ENCODE data around the gene CRYGB.
"Not testable (repeated sequence)": the region's sequence is repeated elsewhere in the genome, so short reads cannot be mapped to it uniquely, and the experiment has no call there.

Gene CRYGB

DNA sequence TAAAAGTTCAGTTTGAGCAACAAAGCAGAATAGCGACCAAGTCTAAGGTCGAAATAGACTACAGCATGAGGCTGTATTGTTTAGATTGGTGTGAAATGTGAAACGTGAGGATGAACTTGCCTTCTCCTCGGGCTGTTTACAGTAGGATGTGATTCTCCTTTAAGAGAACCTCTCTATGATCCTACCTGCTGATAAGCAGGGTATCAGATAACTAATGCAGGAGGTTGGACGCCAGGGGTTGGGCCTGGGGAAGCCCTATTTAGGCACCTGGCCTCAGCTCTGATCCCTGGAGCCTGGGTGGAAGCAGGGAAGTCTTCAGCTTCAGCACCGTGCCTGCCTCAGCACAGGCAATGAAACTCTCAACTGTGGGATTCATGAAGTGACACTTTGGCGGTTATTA is 33.0 kb downstream of the CRYGB start:
- DNase-seq (ENCODE audit: low read depth), result no peak
- no peak overlapping the region for H3K4me3 ChIP-seq (ENCODE audit: low read depth, low read length)
- TF ChIP-seq, protein P1, sequence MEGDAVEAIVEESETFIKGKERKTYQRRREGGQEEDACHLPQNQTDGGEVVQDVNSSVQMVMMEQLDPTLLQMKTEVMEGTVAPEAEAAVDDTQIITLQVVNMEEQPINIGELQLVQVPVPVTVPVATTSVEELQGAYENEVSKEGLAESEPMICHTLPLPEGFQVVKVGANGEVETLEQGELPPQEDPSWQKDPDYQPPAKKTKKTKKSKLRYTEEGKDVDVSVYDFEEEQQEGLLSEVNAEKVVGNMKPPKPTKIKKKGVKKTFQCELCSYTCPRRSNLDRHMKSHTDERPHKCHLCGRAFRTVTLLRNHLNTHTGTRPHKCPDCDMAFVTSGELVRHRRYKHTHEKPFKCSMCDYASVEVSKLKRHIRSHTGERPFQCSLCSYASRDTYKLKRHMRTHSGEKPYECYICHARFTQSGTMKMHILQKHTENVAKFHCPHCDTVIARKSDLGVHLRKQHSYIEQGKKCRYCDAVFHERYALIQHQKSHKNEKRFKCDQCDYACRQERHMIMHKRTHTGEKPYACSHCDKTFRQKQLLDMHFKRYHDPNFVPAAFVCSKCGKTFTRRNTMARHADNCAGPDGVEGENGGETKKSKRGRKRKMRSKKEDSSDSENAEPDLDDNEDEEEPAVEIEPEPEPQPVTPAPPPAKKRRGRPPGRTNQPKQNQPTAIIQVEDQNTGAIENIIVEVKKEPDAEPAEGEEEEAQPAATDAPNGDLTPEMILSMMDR (IDR thresholded peaks at IDR 0.05; ENCODE audit: insufficient read depth, low read depth, low read length, missing control alignments), result no peak

DNA sequence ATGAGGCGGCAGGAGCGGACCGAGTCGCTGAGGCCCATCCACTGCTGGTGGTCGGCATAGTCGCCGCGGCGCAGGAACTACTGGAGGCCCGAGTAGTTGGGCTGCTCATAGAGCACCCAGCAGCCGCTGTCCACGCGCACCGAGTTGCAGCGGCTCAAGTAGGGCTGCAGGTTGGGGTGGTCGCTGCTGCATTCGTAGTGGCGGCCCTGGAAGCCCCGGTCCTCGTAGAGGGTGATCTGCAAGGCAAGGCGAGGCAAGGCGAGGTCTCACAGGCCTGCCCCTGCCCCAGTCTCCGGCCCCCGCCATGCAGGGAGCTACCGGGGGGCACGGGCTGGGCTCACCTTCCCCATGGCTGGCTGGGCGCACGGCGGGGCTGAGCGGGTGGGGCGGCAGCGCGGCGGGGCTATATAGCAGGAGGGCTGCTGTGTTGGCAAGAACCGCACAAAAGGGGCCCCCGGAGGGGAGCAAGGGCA is 33.6 kb downstream of the CRYGB start:
- DNase-seq (ENCODE audit: low read depth); H3K4me3 ChIP-seq (ENCODE audit: low read depth, low read length): not testable (repeated sequence)

- TF ChIP-seq, protein P1 (IDR thresholded peaks at IDR 0.05; ENCODE audit: insufficient read depth, low read depth, low read length, missing control alignments), result no peak
- no peak for DNase-seq (ENCODE audit: low read depth)
- no peak overlapping the region for H3K4me3 ChIP-seq (ENCODE audit: low read depth, low read length)
These were observed 42.3 kb downstream of the CRYGB start for GRCh38 chr2:208103616-208104015.

GRCh38 chr2:208101716-208102631 is 44.0 kb downstream of the CRYGB start:
- DNase-seq (ENCODE audit: low read depth), result no peak
- TF ChIP-seq, protein P1 (IDR thresholded peaks at IDR 0.05; ENCODE audit: insufficient read depth, low read depth, low read length, missing control alignments), result no peak
- H3K4me3 ChIP-seq (ENCODE audit: low read depth, low read length), result no peak overlapping the region

DNA sequence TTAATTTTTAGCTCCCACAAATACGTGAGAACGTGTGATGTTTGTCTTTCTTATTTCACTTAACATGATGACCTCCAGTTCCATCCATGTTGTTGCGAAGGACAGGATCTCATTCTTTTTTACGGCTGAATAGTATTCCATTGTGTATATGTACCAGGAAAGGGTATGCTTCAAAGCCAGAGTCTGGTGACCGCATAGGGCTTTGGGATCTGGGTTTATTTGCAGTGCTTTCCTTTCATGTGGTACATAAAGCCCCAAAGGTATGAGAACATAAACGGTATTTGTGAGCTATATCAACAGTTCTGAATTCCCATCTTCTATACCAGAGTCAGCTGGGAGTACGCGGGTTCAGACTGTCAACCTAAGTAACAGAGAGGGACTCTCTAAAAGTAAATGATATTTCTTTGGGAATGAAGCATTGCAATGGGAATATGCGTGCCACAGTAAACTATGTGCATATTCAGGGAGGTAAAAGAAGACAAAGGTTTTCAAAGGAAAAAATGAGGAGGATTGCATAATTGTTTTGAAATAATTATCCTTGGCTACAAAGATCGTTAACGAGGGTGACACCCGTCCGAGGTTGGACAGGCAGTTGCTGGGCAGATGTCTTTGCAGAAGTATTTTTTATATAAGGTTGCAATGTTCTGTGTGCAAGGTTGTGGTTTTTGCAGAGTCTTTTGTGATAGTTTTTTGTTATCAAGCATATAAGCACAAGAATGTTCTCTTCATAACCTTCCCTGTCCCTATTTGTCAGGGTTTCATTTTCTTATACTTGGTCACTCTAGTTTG is 46.1 kb downstream of the CRYGB start:
- TF ChIP-seq, protein P1 (IDR thresholded peaks at IDR 0.05; ENCODE audit: insufficient read depth, low read depth, low read length, missing control alignments), result no peak
- no peak overlapping the region for H3K4me3 ChIP-seq (ENCODE audit: low read depth, low read length)
- DNase-seq (ENCODE audit: low read depth), result no peak

- not testable (repeated sequence) for H3K4me3 ChIP-seq (ENCODE audit: low read depth, low read length); DNase-seq (ENCODE audit: low read depth)
These were observed 47.3 kb downstream of the CRYGB start for GRCh38 chr2:208098701-208099100.

DNA sequence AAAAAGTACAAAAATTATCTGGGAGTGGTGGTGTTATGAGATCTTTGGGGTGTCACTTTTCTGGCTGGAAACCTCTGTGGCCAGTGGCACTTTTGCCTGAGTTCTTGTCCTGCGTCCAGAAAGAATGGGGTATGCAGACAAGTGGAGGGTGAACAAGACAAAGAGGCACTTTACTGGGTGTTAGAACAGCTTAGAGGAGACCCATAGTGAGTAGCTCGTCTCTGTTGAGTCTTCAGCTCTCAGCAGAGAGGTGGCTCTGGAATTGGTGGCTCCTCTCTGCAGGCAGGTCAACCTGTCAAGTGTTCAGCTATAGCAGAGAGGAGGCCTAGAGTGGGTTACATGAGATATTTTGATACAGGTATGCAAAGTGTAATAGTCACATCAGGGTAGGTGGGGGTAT is 47.7 kb downstream of the CRYGB start:
- TF ChIP-seq, protein P1 (IDR thresholded peaks at IDR 0.05; ENCODE audit: insufficient read depth, low read depth, low read length, missing control alignments), result no peak
- no peak for DNase-seq (ENCODE audit: low read depth)
- H3K4me3 ChIP-seq (ENCODE audit: low read depth, low read length), result no peak overlapping the region
